ENCODE measurements around the gene AUTS2. TPM values are rescaled to one million over a fixed set of nuclear protein-coding genes. Genes with fewer than 3 reads are reported as not detected.

The AUTS2 gene
- total and polyA plus RNA-seq, 2 donors (not counting 1 experiment from before 2014, with no cell fraction given) = 0.60 to 9.1 TPM

- no peaks in the 10 kb centered on the region for H3K79me2 ChIP-seq (ENCODE audit: control insufficient read depth, insufficient read depth, low read length)
- no peak overlapping the region for H3K4me3 ChIP-seq (replicated peaks in 1 of 4; ENCODE audit: control extremely low read depth in 1 of 4, insufficient read depth in 1 of 4, low read depth in 3 of 4, low read length in 4 of 4)
- DNase-seq (ENCODE audit: low read depth in 2 of 2) = no peak
- H3K36me3 ChIP-seq (ENCODE audit: control insufficient read depth, insufficient read depth, low read length) = no peaks in the 10 kb centered on the region
- H3K4me1 ChIP-seq (ENCODE audit: control insufficient read depth, extremely low read depth, insufficient read depth, low read length) = no peaks in the 10 kb centered on the region
- H3K27me3 ChIP-seq (ENCODE audit: control insufficient read depth, insufficient read depth, low read length) = no peaks in the 10 kb centered on the region
- no peaks in the 10 kb centered on the region for H4K20me1 ChIP-seq (ENCODE audit: control insufficient read depth, extremely low read depth, insufficient read depth, low read length)
- no peaks in the 10 kb centered on the region for H3K9me3 ChIP-seq (ENCODE audit: control insufficient read depth, insufficient read depth, low read depth, low read length)
- no peak for TF ChIP-seq EZH2 (IDR thresholded peaks at IDR 0.05; ENCODE audit: low read length, missing control alignments)
- TF ChIP-seq, protein P1, sequence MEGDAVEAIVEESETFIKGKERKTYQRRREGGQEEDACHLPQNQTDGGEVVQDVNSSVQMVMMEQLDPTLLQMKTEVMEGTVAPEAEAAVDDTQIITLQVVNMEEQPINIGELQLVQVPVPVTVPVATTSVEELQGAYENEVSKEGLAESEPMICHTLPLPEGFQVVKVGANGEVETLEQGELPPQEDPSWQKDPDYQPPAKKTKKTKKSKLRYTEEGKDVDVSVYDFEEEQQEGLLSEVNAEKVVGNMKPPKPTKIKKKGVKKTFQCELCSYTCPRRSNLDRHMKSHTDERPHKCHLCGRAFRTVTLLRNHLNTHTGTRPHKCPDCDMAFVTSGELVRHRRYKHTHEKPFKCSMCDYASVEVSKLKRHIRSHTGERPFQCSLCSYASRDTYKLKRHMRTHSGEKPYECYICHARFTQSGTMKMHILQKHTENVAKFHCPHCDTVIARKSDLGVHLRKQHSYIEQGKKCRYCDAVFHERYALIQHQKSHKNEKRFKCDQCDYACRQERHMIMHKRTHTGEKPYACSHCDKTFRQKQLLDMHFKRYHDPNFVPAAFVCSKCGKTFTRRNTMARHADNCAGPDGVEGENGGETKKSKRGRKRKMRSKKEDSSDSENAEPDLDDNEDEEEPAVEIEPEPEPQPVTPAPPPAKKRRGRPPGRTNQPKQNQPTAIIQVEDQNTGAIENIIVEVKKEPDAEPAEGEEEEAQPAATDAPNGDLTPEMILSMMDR (conservative IDR thresholded peaks at IDR 0.05 in 1 of 2, IDR thresholded peaks at IDR 0.05 in 1 of 2; ENCODE audit: low read depth in 1 of 2, low read length in 2 of 2) = no peak
- H2AFZ ChIP-seq (ENCODE audit: low read length) = no peak overlapping the region
- H3K27ac ChIP-seq (ENCODE audit: insufficient read depth, low read length) = no peak overlapping the region
- no peak overlapping the region for H3K9ac ChIP-seq (ENCODE audit: insufficient read depth, low read length)
- H3K4me2 ChIP-seq (ENCODE audit: extremely low read depth, insufficient read depth, low read length) = no peak overlapping the region
Observed at GRCh38 chr7:70636169-70636568, 1037.9 kb downstream of the AUTS2 start.

- TF ChIP-seq, protein P1 (conservative IDR thresholded peaks at IDR 0.05 in 1 of 2, IDR thresholded peaks at IDR 0.05 in 1 of 2; ENCODE audit: low read depth in 1 of 2, low read length in 2 of 2) = no peak
- TF ChIP-seq EZH2 (IDR thresholded peaks at IDR 0.05; ENCODE audit: low read length, missing control alignments) = no peak
- no peaks in the 10 kb centered on the region for H4K20me1 ChIP-seq (ENCODE audit: control insufficient read depth, extremely low read depth, insufficient read depth, low read length)
- H3K9me3 ChIP-seq (ENCODE audit: control insufficient read depth, insufficient read depth, low read depth, low read length) = no peaks in the 10 kb centered on the region
- no peak overlapping the region for H3K9ac ChIP-seq (ENCODE audit: insufficient read depth, low read length)
- H2AFZ ChIP-seq (ENCODE audit: low read length) = no peak overlapping the region
- no peak overlapping the region for H3K27ac ChIP-seq (ENCODE audit: insufficient read depth, low read length)
- no peak overlapping the region for H3K4me3 ChIP-seq (replicated peaks in 1 of 4; ENCODE audit: control extremely low read depth in 1 of 4, insufficient read depth in 1 of 4, low read depth in 3 of 4, low read length in 4 of 4)
- no peak overlapping the region for H3K4me2 ChIP-seq (ENCODE audit: extremely low read depth, insufficient read depth, low read length)
- no peak for DNase-seq (ENCODE audit: low read depth in 2 of 2)
- no peaks in the 10 kb centered on the region for H3K79me2 ChIP-seq (ENCODE audit: control insufficient read depth, insufficient read depth, low read length)
- no peaks in the 10 kb centered on the region for H3K27me3 ChIP-seq (ENCODE audit: control insufficient read depth, insufficient read depth, low read length)
- no peaks in the 10 kb centered on the region for H3K4me1 ChIP-seq (ENCODE audit: control insufficient read depth, extremely low read depth, insufficient read depth, low read length)
- no peaks in the 10 kb centered on the region for H3K36me3 ChIP-seq (ENCODE audit: control insufficient read depth, insufficient read depth, low read length)
Observed at GRCh38 chr7:70637726-70638125, 1039.5 kb downstream of the AUTS2 start.

GRCh38 chr7:70638158-70639107 is 1040.2 kb downstream of the AUTS2 start:
- DNase-seq (ENCODE audit: low read depth in 2 of 2) = peak in 1 of 2 donors; percentile 9
- H3K4me3 ChIP-seq (replicated peaks in 1 of 4; ENCODE audit: control extremely low read depth in 1 of 4, insufficient read depth in 1 of 4, low read depth in 3 of 4, low read length in 4 of 4) = no peak overlapping the region
- no peak for TF ChIP-seq EZH2 (IDR thresholded peaks at IDR 0.05; ENCODE audit: low read length, missing control alignments)
- TF ChIP-seq, protein P1 (conservative IDR thresholded peaks at IDR 0.05 in 1 of 2, IDR thresholded peaks at IDR 0.05 in 1 of 2; ENCODE audit: low read depth in 1 of 2, low read length in 2 of 2) = no peak

More at GRCh38 chr7:70638158-70639107, 1040.2 kb downstream of the AUTS2 start:
- no peaks in the 10 kb centered on the region for H3K9me3 ChIP-seq (ENCODE audit: control insufficient read depth, insufficient read depth, low read depth, low read length)
- no peaks in the 10 kb centered on the region for H3K36me3 ChIP-seq (ENCODE audit: control insufficient read depth, insufficient read depth, low read length)
- H3K27me3 ChIP-seq (ENCODE audit: control insufficient read depth, insufficient read depth, low read length) = no peaks in the 10 kb centered on the region
- H3K4me1 ChIP-seq (ENCODE audit: control insufficient read depth, extremely low read depth, insufficient read depth, low read length) = no peaks in the 10 kb centered on the region
- peak overlapping the region; percentile 15 for H3K4me2 ChIP-seq (ENCODE audit: extremely low read depth, insufficient read depth, low read length)
- no peak overlapping the region for H3K9ac ChIP-seq (ENCODE audit: insufficient read depth, low read length)
- no peaks in the 10 kb centered on the region for H4K20me1 ChIP-seq (ENCODE audit: control insufficient read depth, extremely low read depth, insufficient read depth, low read length)
- no peak overlapping the region for H3K27ac ChIP-seq (ENCODE audit: insufficient read depth, low read length)
- no peak overlapping the region for H2AFZ ChIP-seq (ENCODE audit: low read length)
- no peaks in the 10 kb centered on the region for H3K79me2 ChIP-seq (ENCODE audit: control insufficient read depth, insufficient read depth, low read length)
